H1 (cell line): ENCODE results near the gene PLG.

Experiments
- CHD1 ChIP-seq: IDR thresholded peaks from 2 replicates; pipeline ENCODE4 v1.6.1; 2012; ENCODE audit warnings: low read depth, low read length, improper control_type of control experiment
- EGR1 ChIP-seq: IDR thresholded peaks from 2 replicates; pipeline ENCODE4 v1.6.1; 2011; ENCODE audit warnings: low read depth, low read length, borderline replicate concordance
- EP300 ChIP-seq, 2 experiments: IDR thresholded peaks; 1 replicate in 1 of 2; 2 replicates in 1 of 2; pipeline ENCODE4 v1.6.1; 2011 to 2012; ENCODE audit warnings: low read depth in 2 of 2, low read length in 2 of 2, mild to moderate bottlenecking in 2 of 2, borderline replicate concordance in 1 of 2, inconsistent platforms in 1 of 2, moderate library complexity in 1 of 2
- GTF2F1 ChIP-seq: IDR thresholded peaks from 2 replicates; pipeline ENCODE4 v1.6.1; 2012; ENCODE audit warnings: low read depth, low read length, improper control_type of control experiment, borderline replicate concordance
- JUN ChIP-seq: IDR thresholded peaks from 2 replicates; pipeline ENCODE4 v1.6.1; 2011; ENCODE audit warnings: low read depth, mild to moderate bottlenecking, improper control_type of control experiment, low read length
- POLR2A ChIP-seq, 2 experiments: IDR thresholded peaks; 1 replicate in 1 of 2; 2 replicates in 1 of 2; pipeline ENCODE4 v1.6.1; 2011; ENCODE audit warnings: low read depth in 2 of 2, low read length in 2 of 2, mild to moderate bottlenecking in 2 of 2; ENCODE audit errors: control extremely low read depth in 1 of 2
- POLR2AphosphoS5 ChIP-seq: IDR thresholded peaks from 2 replicates; pipeline ENCODE4 v1.6.1; 2011; ENCODE audit warnings: low read depth, low read length
- RAD21 ChIP-seq, 2 experiments: IDR thresholded peaks in 1 of 2; conservative IDR thresholded peaks in 1 of 2; 2 replicates each; pipeline ENCODE4 v1.6.1; 2011; ENCODE audit warnings: low read depth in 2 of 2, low read length in 2 of 2, improper control_type of control experiment in 1 of 2, inconsistent platforms in 1 of 2, mild to moderate bottlenecking in 1 of 2, moderate library complexity in 1 of 2
- RFX5 ChIP-seq: IDR thresholded peaks from 2 replicates; pipeline ENCODE4 v1.6.1; 2011; ENCODE audit warnings: low read depth, low read length, improper control_type of control experiment, borderline replicate concordance
- RNF2 ChIP-seq: fragments of 200-900, 300-1000 bp; sonication (generic); IDR thresholded peaks from 2 replicates; pipeline ENCODE4 v1.7.1; 2016; ENCODE audit warnings: borderline replicate concordance, low read depth, mild to moderate bottlenecking, antibody characterized with exemption, low read length; ENCODE audit not compliant: poor library complexity, severe bottlenecking; ENCODE audit errors: missing control alignments
- RXRA ChIP-seq: IDR thresholded peaks from 2 replicates; pipeline ENCODE4 v1.6.1; 2011; ENCODE audit warnings: low read depth, mild to moderate bottlenecking, low read length, moderate library complexity; ENCODE audit not compliant: insufficient read depth
- SIX5 ChIP-seq: IDR thresholded peaks from 2 replicates; pipeline ENCODE4 v1.6.1; 2011; ENCODE audit warnings: mild to moderate bottlenecking, low read depth, low read length
- TCF12 ChIP-seq: IDR thresholded peaks from 2 replicates; pipeline ENCODE4 v1.6.1; 2011; ENCODE audit warnings: low read depth, mild to moderate bottlenecking, low read length
- TF ChIP-seq, protein P1 (sequence below), 3 experiments: IDR thresholded peaks; 1 replicate in 2 of 3; 2 replicates in 1 of 3; pipeline versions ENCODE4 v1.5.1 to v1.6.1; 2011; ENCODE audit warnings: low read length in 3 of 3, mild to moderate bottlenecking in 3 of 3, inconsistent platforms in 2 of 3, low read depth in 1 of 3, moderate library complexity in 1 of 3; ENCODE audit not compliant: insufficient read depth in 1 of 3; ENCODE audit errors: control extremely low read depth in 1 of 3

DNA sequence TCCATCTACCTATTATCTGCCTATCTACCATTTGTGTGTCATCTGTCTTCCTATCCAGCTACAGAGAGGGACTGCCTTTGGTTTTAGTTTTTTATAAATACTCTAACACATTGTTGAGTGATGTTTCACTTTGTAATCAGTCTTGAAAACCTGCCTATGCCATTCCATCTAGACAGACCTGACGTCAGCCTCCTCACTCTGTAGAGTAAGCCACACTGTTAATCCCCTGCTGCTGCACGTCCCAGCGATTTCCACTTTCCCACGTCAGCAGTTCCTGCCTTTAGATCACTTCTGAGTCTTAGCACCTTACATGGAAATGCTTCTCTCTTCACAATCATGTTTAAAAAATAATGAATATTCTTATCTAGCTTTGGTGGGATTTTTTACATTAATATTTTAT lies 54.8 kb downstream of the PLG start:
- no peak for TF ChIP-seq POLR2AphosphoS5
- no peak for TF ChIP-seq EGR1
- no peak for TF ChIP-seq TCF12
- no peak for TF ChIP-seq RNF2
- TF ChIP-seq JUN: no peak
- TF ChIP-seq RAD21 (IDR thresholded peaks at IDR 0.05 in 1 of 2, conservative IDR thresholded peaks at IDR 0.05 in 1 of 2; ENCODE audit: low read depth in 2 of 2, low read length in 2 of 2): no peak
- no peak for TF ChIP-seq POLR2A (IDR thresholded peaks at IDR 0.05; ENCODE audit: control extremely low read depth in 1 of 2, low read depth in 2 of 2, low read length in 2 of 2)
- TF ChIP-seq, protein P1, sequence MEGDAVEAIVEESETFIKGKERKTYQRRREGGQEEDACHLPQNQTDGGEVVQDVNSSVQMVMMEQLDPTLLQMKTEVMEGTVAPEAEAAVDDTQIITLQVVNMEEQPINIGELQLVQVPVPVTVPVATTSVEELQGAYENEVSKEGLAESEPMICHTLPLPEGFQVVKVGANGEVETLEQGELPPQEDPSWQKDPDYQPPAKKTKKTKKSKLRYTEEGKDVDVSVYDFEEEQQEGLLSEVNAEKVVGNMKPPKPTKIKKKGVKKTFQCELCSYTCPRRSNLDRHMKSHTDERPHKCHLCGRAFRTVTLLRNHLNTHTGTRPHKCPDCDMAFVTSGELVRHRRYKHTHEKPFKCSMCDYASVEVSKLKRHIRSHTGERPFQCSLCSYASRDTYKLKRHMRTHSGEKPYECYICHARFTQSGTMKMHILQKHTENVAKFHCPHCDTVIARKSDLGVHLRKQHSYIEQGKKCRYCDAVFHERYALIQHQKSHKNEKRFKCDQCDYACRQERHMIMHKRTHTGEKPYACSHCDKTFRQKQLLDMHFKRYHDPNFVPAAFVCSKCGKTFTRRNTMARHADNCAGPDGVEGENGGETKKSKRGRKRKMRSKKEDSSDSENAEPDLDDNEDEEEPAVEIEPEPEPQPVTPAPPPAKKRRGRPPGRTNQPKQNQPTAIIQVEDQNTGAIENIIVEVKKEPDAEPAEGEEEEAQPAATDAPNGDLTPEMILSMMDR (IDR thresholded peaks at IDR 0.05; ENCODE audit: control extremely low read depth in 1 of 3, insufficient read depth in 1 of 3, low read depth in 1 of 3, low read length in 3 of 3): no peak
- TF ChIP-seq RXRA: no peak
- TF ChIP-seq SIX5: no peak
- no peak for TF ChIP-seq EP300 (IDR thresholded peaks at IDR 0.05; ENCODE audit: borderline replicate concordance in 1 of 2, low read depth in 2 of 2, low read length in 2 of 2)
- no peak for TF ChIP-seq CHD1
- no peak for TF ChIP-seq GTF2F1
- no peak for TF ChIP-seq RFX5
